Sciatic nerve (tissue), 2 donors: ENCODE data around the gene TCEANC. TPM values are rescaled to one million over a fixed set of nuclear protein-coding genes. Genes with fewer than 3 reads are reported as not detected.
"Not testable (repeated sequence)": the region's sequence is repeated elsewhere in the genome, so short reads cannot be mapped to it uniquely, and the experiment has no call there.

Experiments
- ATAC-seq: fragments of 200-7000 bp; cut with Tn5 transposase; one replicate; pipeline ENCODE4 v1.9.1; 2020; ENCODE audit warnings: mild to moderate bottlenecking, moderate library complexity
- DNase-seq: peaks from one replicate; pipeline ENCODE4 v3.0.0-alpha.2; 2020; ENCODE audit warnings: low spot score
- intact Hi-C: fragments of 100-400 bp; cut with DNase I; formaldehyde crosslinking; loops from one replicate; pipeline ENCODE4 v1.14.2; 2022
- total RNA-seq: library from RNA; stranded (reverse); fragmentation: NEBNext Ultra II Directional; extraction: Animal tissue kit (Norgen Biotek cat#: 25700); gene quantifications from one replicate; pipeline ENCODE4 v1.2.1, GENCODE V29; 2021
- donor health status: DM: no; HTN: no; CAD: no.
- donor health status: DM: no; HTN: no; CAD: no.

The TCEANC gene, protein sequence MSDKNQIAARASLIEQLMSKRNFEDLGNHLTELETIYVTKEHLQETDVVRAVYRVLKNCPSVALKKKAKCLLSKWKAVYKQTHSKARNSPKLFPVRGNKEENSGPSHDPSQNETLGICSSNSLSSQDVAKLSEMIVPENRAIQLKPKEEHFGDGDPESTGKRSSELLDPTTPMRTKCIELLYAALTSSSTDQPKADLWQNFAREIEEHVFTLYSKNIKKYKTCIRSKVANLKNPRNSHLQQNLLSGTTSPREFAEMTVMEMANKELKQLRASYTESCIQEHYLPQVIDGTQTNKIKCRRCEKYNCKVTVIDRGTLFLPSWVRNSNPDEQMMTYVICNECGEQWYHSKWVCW
- total RNA-seq = 10.9 TPM

DNA sequence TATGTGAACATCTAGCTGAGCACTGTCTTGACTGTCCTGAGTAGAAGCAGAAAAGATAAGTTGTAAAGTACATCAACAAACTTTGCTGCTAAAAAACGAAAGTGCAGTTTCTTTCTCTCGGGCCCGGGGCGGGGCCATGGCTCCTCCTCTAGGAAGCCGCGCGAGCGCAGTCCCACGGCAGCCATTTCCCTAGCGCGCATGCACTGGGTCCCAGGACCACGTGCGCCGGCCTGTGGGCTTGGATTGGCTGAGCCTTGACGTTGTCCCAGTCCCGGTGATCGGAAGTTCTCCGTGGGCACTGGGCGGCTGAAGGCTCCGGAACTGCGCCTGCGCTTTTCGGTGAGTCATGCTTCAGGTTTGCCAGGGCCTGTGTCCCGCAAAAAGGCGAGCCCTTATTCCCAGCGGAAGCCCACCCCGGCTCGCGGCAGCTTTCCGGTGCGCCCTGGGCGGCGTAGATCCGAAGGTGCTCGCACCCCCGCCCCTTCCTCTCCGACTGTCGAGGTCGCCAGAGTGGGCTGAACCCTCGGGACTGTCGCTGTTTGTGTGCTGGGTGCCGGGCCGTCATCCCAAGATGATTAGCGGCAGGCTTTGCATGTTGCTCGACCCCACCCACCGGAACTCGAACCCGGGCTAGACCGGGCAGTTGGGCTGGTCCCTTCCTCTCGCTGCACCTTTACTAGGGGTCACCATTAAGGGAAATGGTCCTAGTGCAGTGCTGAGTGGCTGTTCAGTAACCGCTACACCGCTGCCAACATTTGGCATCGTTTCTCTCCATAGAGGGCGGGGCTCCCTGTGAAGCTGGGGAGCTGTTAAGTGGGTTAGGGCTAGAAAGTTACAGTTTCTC, at the start of gene TCEANC:
TSS of gene TCEANC (plus strand) at position 292 of the 844 bp plus-strand sequence. CDS start 9,368 bp downstream, outside the sequence.
- intact Hi-C loops = no loop called here
- peak; percentile 100 for ATAC-seq
- peak; percentile 99 for DNase-seq

DNA sequence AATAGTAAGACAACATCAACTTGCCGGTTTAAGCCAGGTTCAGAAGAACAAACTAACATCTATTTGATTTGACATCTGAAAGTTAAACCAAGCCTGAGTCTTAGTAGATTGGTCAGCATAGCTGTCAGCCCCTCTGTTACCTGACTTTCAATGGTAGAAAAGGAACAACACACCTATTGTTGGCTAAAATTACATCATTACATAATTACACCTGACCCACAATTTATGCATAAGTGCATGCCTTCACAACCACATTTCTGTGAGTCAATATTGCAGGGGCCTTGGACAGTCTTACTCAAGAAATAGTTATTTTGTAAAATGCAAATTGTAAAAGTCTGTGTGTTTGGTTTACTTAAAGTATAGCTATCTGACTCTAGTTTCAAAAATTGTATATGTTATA, 47.3 kb upstream of the TCEANC start:
- ATAC-seq (no peak), DNase-seq (no peak)
- intact Hi-C loops = no loop called here

DNA sequence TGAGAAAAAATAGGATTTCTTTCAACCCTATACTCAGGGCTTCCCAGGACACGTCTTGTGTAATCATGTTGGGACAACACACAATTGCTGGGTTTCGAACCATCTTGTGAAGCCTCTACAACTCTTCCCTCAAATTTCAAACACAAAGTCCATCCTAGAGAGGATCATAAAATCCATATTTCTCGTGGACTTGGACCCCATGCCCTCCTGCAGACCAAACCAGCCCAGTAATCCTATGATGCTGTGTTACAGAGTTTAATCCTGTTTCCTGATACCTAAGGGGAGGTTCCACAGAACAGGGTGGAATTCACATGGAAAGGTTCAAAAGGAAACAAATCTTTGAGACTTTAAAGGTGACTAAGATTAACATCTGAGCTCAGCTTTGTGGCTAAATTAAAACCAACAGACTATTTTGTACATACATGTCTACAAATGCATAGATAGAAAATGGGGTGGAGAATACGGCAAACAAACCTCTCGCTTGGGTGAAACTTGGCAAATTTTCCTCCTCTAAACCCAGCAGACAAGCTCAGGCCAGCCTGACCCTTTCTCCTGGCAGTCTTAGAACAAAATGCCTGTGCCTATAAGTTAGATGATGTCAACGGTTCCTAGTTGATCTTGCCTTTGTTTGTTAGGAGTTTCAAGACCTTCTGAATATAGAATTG, 45.5 kb upstream of the TCEANC start:
- DNase-seq (no peak), ATAC-seq (no peak)
- intact Hi-C loops = no loop called here

DNA sequence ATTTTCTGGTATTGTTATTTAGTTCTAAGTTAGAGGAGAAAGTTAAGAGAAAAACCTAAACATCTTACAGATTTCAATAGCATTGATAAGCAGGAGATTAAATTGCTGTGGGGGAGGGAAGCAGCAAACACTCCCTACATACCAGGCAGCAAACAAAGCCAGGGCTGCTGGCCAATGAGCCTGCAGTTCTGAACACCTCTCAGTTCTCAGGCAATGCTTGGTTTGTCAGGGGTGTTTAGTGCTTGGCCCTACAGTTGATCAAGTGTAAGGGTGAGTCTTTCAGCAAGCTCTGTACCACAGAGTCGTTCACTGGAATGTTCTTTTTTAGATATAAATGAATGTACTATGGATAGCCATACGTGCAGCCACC, 45.0 kb upstream of the TCEANC start:
- no peak for DNase-seq
- intact Hi-C loops = no loop called here
- ATAC-seq = no peak

DNA sequence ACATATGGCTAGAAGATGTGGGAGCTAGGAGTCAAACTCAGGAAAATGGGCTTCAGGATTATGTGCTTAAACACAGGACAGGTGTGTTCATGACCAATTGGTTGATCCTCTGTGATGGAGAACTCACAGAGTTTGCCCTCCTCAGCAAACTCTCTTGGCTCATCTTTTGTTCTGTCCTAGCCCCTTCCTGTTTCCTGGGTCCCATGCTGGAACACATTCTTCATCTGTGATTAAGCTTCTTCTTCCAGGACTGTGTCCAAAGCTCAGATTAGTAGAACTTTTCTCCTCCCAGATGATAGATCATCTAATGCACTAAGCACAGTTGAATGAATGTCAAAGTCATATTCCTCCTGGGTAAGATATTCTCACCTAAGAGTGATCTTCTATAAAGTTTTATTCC, 38.8 kb upstream of the TCEANC start:
- intact Hi-C loops = no loop called here
- DNase-seq = no peak

DNA sequence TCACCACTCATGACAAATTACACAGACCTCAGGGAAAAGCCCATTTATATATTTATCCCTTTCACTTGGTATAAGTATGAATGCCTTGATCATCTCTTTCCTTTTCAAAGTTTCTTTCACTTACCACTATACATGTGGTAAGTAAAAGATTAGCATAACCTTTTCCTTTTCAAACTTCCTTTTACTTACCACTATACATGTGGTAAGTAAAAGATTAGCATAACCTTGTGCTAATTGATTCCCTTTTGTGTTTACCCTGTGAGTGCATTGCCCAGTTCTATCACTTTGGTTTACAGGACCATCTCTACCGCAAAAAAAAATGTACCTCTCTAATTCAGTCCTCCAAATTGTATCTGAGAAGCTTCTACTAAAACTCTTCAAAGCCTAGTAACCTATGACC, 32.7 kb upstream of the TCEANC start:
- intact Hi-C loops = no loop called here
- no peak for DNase-seq
- no peak for ATAC-seq

More for the DNA sequence above, 38.8 kb upstream of the TCEANC start:
- ATAC-seq = no peak

DNA sequence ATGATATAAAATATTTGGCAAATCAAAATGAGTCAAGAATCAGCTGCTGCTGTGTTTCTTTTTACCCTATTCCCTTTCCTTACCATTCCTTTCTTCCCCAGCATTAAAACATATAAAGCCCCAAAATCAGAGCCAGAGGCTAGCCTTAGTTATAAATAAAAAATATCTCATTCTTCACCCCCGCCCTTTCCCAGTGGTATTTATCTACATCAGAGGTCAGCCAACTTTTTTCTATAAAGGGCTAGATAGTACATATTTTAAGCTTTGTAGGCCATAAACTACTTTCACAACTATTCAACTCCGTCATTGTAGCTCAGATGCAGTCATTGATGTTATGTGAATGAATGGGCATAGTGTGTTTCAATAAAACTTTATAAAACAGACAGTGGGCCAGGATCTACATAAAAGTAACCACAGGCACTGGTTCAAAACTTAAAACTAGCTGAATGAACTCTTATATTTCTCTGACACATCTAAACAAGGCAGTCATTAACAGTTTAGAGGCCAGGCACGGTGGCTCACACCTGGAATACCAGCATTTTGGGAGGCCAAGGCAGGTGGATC, 30.5 kb upstream of the TCEANC start:
- intact Hi-C loops = no loop called here
- no peak for DNase-seq
- ATAC-seq = no peak

DNA sequence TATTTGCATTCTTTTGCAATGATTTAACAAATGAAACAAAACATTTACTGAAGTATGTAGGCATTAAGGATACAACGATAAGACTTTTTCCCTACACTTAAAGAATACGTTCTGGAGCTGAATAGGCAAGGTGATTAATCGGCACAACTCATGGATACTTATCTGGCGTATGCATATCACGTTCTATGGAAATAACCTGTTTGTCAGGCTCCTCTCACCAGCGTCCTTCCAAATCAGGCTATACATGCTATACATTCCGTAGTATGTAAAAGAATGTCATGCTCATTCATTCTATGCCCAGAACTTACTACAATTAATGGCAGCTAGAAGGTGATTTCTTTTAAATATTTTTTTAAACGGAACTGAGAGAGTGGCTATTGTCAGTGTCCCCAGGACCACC, 25.6 kb upstream of the TCEANC start:
- intact Hi-C loops = no loop called here
- ATAC-seq (no peak), DNase-seq (no peak)

DNA sequence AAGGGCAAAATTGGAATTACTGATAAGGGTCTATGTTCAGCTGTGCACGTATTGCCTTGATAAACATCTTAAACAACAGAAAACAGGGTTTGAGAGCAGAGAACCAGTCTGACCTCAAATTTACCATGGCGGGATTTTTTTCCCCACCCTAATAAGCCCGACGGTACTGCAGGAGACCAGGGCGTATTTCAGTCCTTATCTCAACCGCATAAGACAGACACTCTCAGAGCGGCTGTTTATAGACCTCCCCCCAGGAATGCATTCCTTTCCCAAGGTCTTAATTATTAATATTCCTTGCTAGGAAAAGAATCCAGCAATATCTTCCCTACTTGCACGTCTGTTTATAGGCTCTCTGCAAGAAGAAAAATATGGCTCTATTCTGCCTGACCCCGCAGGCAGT, 15.7 kb upstream of the TCEANC start:
- DNase-seq, ATAC-seq, intact Hi-C loops: not testable (repeated sequence)

DNA sequence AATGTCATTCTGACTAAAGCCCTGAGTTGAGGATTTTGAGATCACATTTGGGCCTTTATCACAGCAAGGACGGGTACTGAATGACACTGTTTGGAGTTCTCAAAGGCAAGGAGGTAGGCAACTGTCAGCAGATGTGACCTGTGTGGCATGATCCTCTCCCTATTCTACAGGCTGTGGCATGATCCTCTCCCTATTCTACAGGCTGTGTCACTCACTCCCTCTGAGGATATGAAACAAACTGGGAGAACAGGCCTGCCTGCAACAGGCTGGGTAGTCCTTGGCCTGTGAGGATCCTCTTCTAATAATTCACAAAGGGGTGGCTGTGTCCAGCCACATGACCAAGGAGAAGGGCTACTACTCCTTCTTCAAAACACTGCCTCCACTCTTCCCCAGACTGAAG, 14.9 kb upstream of the TCEANC start:
- no peak for ATAC-seq

DNA sequence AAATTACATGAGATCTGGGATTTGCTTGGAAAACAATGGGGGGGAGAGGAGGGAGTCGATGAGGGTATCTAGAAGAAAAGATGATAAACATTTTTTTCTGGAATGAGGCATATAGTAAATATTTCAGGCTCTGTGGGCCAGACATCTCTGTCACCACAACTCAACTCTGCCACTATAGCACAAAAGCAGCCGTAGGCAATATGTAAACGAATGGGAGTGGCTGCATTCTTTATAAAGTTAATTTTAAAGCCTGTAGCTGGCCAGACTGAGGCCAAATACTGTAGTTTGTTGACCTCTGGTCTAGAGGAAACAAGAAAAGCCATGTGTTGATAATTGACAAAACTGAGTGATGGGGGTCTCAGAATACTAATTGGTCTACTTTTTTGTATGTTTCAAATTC, 14.1 kb upstream of the TCEANC start:
- intact Hi-C loops = no loop called here
- DNase-seq = no peak
- ATAC-seq = no peak

More for the DNA sequence above, 14.9 kb upstream of the TCEANC start:
- DNase-seq = no peak
- intact Hi-C loops = no loop called here

DNA sequence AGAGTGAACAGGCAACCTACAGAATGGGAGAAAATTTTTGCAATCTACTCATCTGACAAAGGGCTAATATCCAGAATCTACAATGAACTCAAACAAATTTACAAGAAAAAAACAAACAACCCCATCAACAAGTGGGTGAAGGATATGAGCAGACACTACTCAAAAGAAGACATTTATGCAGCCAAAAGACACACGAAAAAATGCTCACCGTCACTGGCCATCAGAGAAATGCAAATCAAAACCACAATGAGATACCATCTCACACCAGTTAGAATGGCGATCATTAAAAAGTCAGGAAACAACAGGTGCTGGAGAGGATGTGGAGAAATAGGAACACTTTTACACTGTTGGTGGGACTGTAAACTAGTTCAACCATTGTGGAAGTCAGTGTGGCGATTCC, 11.3 kb upstream of the TCEANC start:
- intact Hi-C loops, ATAC-seq, DNase-seq: not testable (repeated sequence)

DNA sequence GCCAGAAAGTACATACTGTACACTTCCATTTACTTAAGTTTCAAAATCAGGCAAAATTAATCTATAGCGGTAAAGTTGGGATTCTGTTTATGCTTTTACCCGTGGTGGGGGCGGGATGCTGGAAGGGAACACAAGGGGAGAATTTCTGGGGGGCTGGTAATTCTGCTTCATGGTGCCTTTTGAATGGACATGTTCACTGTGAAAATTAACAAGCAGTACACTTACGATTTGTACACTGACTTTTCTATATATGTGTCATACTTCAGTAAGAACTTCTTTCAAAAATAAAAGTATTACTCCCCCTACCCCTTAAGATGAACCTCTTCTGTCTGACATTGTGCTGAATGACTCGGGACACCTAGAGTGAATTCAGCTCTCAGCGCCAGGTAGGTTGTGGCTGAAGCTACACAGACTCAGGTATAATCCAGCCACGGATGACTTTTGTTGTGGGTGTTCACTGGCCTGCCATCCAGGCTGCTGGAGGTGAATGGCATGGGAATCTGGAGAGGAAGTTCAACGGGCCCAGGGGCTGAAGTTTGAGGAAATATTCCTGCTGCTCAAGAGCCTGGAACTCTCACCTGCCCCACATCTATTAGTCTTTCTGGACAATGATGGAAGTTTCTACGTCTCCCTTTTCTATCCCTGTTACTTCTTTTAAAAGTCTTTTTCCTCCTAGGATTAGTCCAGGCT, 7.3 kb upstream of the TCEANC start:
- intact Hi-C loops = no loop called here
- DNase-seq = no peak
- ATAC-seq = no peak

DNA sequence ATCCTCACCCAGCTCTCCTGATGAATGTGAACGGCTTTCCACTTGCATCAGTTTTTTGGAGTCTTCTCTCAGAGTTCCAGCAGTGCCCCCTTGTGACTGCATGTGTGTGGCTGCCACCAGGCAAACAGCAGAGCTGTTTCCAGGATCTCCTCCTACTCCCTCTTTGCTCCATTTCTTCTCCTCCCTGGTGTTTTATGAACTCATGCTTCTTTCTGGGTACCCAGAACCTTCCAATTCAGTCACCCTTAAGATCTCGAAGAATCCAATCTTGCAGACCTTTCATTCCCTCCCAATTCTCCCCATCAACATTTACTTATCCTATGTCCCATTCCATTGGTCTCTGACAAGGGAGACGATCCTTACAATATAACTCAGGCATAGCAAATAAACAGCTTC, 6.8 kb upstream of the TCEANC start:
- DNase-seq (peak; percentile 78), ATAC-seq (peak; percentile 74)
- intact Hi-C loops = no loop called here

DNA sequence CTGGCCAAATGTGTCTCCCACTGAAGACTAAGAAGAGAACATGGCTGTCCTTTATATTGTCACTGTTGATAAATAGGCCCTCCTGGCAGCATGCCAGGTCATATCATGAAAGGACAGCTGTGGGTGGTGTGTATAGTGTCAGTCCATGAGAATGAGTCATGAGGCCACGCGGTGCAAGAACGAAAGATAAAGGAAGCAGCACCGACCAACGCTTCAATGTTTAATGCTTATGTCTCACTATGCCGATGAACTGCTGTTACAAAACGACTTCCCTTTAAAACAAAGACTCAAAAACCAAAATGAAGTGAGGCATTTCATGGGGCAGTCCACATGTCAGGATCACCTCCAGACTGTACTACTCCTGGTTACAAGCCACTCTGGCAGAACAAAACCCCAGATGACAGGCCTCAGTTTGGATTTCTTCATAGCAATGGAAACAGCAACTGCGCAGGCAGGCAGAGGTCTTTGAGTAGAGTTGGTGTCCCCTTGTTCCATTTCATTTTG, 5.2 kb upstream of the TCEANC start:
- no peak for DNase-seq
- intact Hi-C loops = no loop called here
- no peak for ATAC-seq

DNA sequence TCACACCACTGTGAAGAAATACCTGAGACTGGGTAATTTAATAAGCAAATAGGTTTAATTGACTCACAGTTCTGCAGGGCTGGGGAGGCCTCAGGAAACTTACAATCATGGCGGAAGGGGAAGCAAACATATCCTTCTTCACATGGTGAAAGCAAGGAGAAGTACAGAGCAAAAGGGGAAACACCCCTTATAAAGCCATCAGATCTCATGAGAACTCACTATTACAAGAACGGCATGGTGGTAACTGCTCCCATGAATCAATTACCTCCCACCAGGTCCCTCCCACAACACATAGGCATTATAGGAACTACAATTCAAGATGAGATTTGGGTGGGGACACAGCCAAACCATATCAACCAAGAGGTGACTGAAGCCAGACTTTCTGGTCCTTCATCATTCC, 4.6 kb upstream of the TCEANC start:
- intact Hi-C loops, DNase-seq, ATAC-seq: not testable (repeated sequence)

DNA sequence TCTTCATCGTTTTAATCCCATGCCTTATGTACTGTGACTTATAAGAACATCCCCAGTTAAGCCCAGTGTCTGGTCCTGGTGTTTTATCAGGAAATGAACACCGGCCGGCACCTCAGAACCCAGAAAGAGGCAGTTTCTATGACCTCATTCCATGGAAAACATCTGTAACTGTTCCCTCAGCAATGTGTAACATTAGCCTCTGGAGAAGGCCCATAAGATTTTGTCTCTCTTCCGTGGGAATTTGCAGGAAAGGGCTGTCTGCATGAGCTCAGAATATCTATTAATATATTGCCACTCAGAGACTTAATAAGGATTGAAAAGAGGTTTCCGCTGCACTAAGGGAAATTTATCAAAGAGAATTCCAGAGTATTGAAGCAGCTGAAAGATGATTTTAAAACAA, 3.1 kb upstream of the TCEANC start:
- intact Hi-C loops = no loop called here
- DNase-seq = no peak

DNA sequence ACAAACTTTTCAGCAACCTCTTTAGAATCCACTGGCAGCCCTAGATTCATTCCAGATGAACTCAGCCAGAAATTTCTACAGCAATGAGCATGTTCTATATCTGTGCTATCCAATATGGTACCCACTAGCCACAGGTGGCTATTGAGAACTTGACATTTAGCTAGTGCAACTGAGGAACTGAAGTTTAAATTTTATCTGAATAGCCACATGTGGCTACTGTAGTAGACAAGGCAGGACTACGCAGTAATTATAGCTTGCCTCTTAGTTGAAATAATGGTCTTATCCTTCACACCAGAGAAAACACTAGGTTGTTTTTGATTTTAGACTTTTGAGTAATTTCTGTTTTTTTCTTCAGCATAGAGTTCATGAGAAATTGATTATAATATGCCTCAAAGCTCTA, 2.6 kb upstream of the TCEANC start:
- no peak for DNase-seq
- intact Hi-C loops = no loop called here
- ATAC-seq = no peak

More for the DNA sequence above, 3.1 kb upstream of the TCEANC start:
- ATAC-seq = no peak

DNA sequence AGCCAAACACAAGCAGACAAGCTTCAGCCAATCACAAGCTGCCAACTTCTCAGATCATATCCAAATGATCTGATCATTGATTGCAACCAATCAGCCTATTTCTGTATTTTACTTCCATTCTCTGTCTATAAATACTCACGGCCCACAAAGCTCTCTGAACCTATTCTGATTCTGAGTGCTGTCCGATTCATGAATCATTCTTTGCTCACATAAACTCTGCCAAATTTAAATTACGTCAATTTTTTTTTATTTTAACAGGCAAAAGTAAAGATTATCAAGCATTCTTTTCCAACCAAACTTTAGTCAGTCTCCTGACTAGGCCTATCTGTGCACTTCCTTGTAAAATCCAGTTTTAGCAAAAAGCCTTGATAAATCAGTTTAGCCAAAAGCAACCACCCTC, 1.8 kb upstream of the TCEANC start:
- ATAC-seq (no peak), DNase-seq (no peak)
- intact Hi-C loops = no loop called here
